Vagina (tissue), 2 donors: ENCODE data around the gene KCNMB4. TPM values are rescaled to one million over a fixed set of nuclear protein-coding genes. Genes with fewer than 3 reads are reported as not detected.

Experiments used
- DNase-seq, 2 donors: peaks; one replicate each; pipeline ENCODE4 v3.0.0-alpha.2; 2017; ENCODE audit errors: extremely low spot score in 2 of 2
- H3K27ac ChIP-seq: fragments of 200-600 bp; sonication (generic); one replicate; pipeline ENCODE4 v1.5.1; 2019
- H3K27me3 ChIP-seq: fragments of 200-600 bp; sonication (generic); one replicate; pipeline ENCODE4 v1.5.1; 2019
- H3K36me3 ChIP-seq, 2 donors: fragments of 200-600 bp; sonication (generic); one replicate each; pipeline ENCODE4 v1.5.1; 2017 to 2019
- H3K4me1 ChIP-seq: fragments of 200-600 bp; sonication (generic); one replicate; pipeline ENCODE4 v1.5.1; 2019
- H3K4me3 ChIP-seq, 2 donors: fragments of 200-600 bp; sonication (generic); 1 replicate in 1 of 2; 2 replicates in 1 of 2; pipeline ENCODE4 v1.5.1; 2016 to 2019
- H3K9me3 ChIP-seq: fragments of 200-600 bp; sonication (generic); one replicate; pipeline ENCODE4 v1.5.1; 2019
- CTCF ChIP-seq, 3 experiments: fragments of 450-650 bp in 2 of 3; fragments of 200-600 bp in 1 of 3; sonication (generic) in 1 of 3; IDR thresholded peaks; one replicate each; pipeline ENCODE4 v1.5.1; 2017 to 2019; ENCODE audit warnings: antibody characterized with exemption in 3 of 3, mild to moderate bottlenecking in 2 of 3, moderate library complexity in 2 of 3
- POLR2A ChIP-seq, 2 donors: fragments of 450-650 bp; IDR thresholded peaks; one replicate each; pipeline ENCODE4 v1.6.1; 2017; ENCODE audit warnings: antibody characterized with exemption in 2 of 2, mild to moderate bottlenecking in 2 of 2, moderate library complexity in 2 of 2
- POLR2AphosphoS5 ChIP-seq, 2 donors: sonication (generic); formaldehyde crosslinking; IDR thresholded peaks; one replicate each; pipeline ENCODE4 v1.9.0; 2017; ENCODE audit warnings: antibody characterized with exemption in 2 of 2, mild to moderate bottlenecking in 2 of 2, low read depth in 1 of 2; ENCODE audit not compliant: insufficient read depth in 1 of 2
- intact Hi-C: fragments of 100-400 bp; cut with DNase I; formaldehyde crosslinking; loops from one replicate; pipeline ENCODE4 v1.15.1; 2023
- total RNA-seq: library from RNA; depleted of rRNA; stranded (reverse); fragments of >200 nt; gene quantifications from one replicate; pipeline ENCODE4 v1.2.3, GENCODE V29; 2016

The KCNMB4 gene
- total RNA-seq, 1 donor from 2014 or later: 2.7 TPM

- H3K4me1 ChIP-seq: no peaks in the 10 kb centered on the region
- no peaks in the 10 kb centered on the region for H3K9me3 ChIP-seq
- DNase-seq: no peak
- no peak overlapping the region for H3K27ac ChIP-seq
- intact Hi-C loops: no loop called here
- no peak overlapping the region for H3K4me3 ChIP-seq
- no peaks in the 10 kb centered on the region for H3K36me3 ChIP-seq
- TF ChIP-seq POLR2A (IDR thresholded peaks at IDR 0.05) (no peak), CTCF (IDR thresholded peaks at IDR 0.05) (no peak), POLR2AphosphoS5 (IDR thresholded peaks at IDR 0.05; ENCODE audit: insufficient read depth in 1 of 2, low read depth in 1 of 2) (no peak)
- no peaks in the 10 kb centered on the region for H3K27me3 ChIP-seq
Measured at GRCh38 chr12:70393787-70394499, 27.9 kb downstream of the KCNMB4 start.

GRCh38 chr12:70398002-70398401 is 31.9 kb downstream of the KCNMB4 start:
- no peak for DNase-seq
- H3K36me3 ChIP-seq: no peaks in the 10 kb centered on the region
- no peak overlapping the region for H3K27ac ChIP-seq
- TF ChIP-seq POLR2AphosphoS5 (IDR thresholded peaks at IDR 0.05; ENCODE audit: insufficient read depth in 1 of 2, low read depth in 1 of 2): no peak
- TF ChIP-seq POLR2A (IDR thresholded peaks at IDR 0.05): no peak
- TF ChIP-seq CTCF (IDR thresholded peaks at IDR 0.05): no peak
- H3K4me3 ChIP-seq: no peak overlapping the region
- no peaks in the 10 kb centered on the region for H3K9me3 ChIP-seq
- no peaks in the 10 kb centered on the region for H3K27me3 ChIP-seq
- H3K4me1 ChIP-seq: no peaks in the 10 kb centered on the region
- intact Hi-C loops: no loop called here

GRCh38 chr12:70398862-70399261 is 32.8 kb downstream of the KCNMB4 start:
- no peaks in the 10 kb centered on the region for H3K36me3 ChIP-seq
- no peak overlapping the region for H3K4me3 ChIP-seq
- H3K27ac ChIP-seq: no peak overlapping the region
- DNase-seq: no peak
- intact Hi-C loops: no loop called here
- no peaks in the 10 kb centered on the region for H3K9me3 ChIP-seq
- H3K27me3 ChIP-seq: no peaks in the 10 kb centered on the region
- no peaks in the 10 kb centered on the region for H3K4me1 ChIP-seq
- no peak for TF ChIP-seq POLR2A (IDR thresholded peaks at IDR 0.05)
- no peak for TF ChIP-seq CTCF (IDR thresholded peaks at IDR 0.05)
- TF ChIP-seq POLR2AphosphoS5 (IDR thresholded peaks at IDR 0.05; ENCODE audit: insufficient read depth in 1 of 2, low read depth in 1 of 2): no peak

GRCh38 chr12:70399311-70399710 is 33.2 kb downstream of the KCNMB4 start:
- intact Hi-C loops: no loop called here
- TF ChIP-seq CTCF (IDR thresholded peaks at IDR 0.05) (no peak), POLR2A (IDR thresholded peaks at IDR 0.05) (no peak), POLR2AphosphoS5 (IDR thresholded peaks at IDR 0.05; ENCODE audit: insufficient read depth in 1 of 2, low read depth in 1 of 2) (no peak)

GRCh38 chr12:70400124-70400523 is 34.0 kb downstream of the KCNMB4 start:
- Histone ChIP-seq H3K36me3 (no peaks in the 10 kb centered on the region), H3K27ac (no peak overlapping the region), H3K9me3 (no peaks in the 10 kb centered on the region), H3K4me1 (no peaks in the 10 kb centered on the region), H3K27me3 (no peaks in the 10 kb centered on the region), H3K4me3 (no peak overlapping the region)
- no peak for DNase-seq
- TF ChIP-seq CTCF (IDR thresholded peaks at IDR 0.05) (no peak), POLR2A (IDR thresholded peaks at IDR 0.05) (no peak), POLR2AphosphoS5 (IDR thresholded peaks at IDR 0.05; ENCODE audit: insufficient read depth in 1 of 2, low read depth in 1 of 2) (no peak)
- intact Hi-C loops: no loop called here

More at GRCh38 chr12:70399311-70399710, 33.2 kb downstream of the KCNMB4 start:
- Histone ChIP-seq H3K4me3 (no peak overlapping the region), H3K27ac (no peak overlapping the region), H3K36me3 (no peaks in the 10 kb centered on the region), H3K9me3 (no peaks in the 10 kb centered on the region), H3K27me3 (no peaks in the 10 kb centered on the region), H3K4me1 (no peaks in the 10 kb centered on the region)
- no peak for DNase-seq
